ENCODE results near the gene GNAZ. TPM values are rescaled to one million over a fixed set of nuclear protein-coding genes. Genes with fewer than 3 reads are reported as not detected.

Gene GNAZ
- total RNA-seq, 4 donors from 2014 or later: 2.7 to 14.7 (median 7.8) TPM

- DNase-seq: no peak
- 78% methylated on average over 7 of the region's 7 CpGs; no CpG with 5 or more reads in 1 of the 2 donors for WGBS, 2 donors (ENCODE audit: low coverage in 1 of 2)
- Histone ChIP-seq H3K27ac (no peak overlapping the region), H3K4me3 (no peak overlapping the region), H3K27me3 (no peaks in the 10 kb centered on the region), H3K4me1 (peaks cover 11 to 15% (median 13%) of the 10 kb centered on the region in 4 donors), H3K9me3 (no peaks in the 10 kb centered on the region), H3K36me3 (no peaks in the 10 kb centered on the region)
- no peak for TF ChIP-seq EP300 (IDR thresholded peaks at IDR 0.05; ENCODE audit: low read depth)
- no peak for TF ChIP-seq POLR2AphosphoS5 (IDR thresholded peaks at IDR 0.05)
- no peak for TF ChIP-seq POLR2A (IDR thresholded peaks at IDR 0.05)
- TF ChIP-seq CTCF (IDR thresholded peaks at IDR 0.05): no peak
- in situ Hi-C loops (cut with MboI; ENCODE audit: low pct_ligation_motif_present in 1 of 4, low pct_unique_long_range_greater_than_20kb in 1 of 4, low sequenced_read_pairs in 3 of 4): no loop called here
- intact Hi-C loops (cut with DNase I; ENCODE audit: low total_unique reads): no loop called here
Measured at GRCh38 chr22:23100124-23100801, 29.9 kb downstream of the GNAZ start.

GRCh38 chr22:23101524-23101923 lies 31.2 kb downstream of the GNAZ start:
- Histone ChIP-seq H3K36me3 (no peaks in the 10 kb centered on the region), H3K9me3 (no peaks in the 10 kb centered on the region), H3K4me3 (no peak overlapping the region), H3K27ac (no peak overlapping the region), H3K27me3 (no peaks in the 10 kb centered on the region), H3K4me1 (peaks cover 11 to 15% (median 13%) of the 10 kb centered on the region in 4 donors)
- TF ChIP-seq CTCF (IDR thresholded peaks at IDR 0.05) (no peak), POLR2A (IDR thresholded peaks at IDR 0.05) (no peak), EP300 (IDR thresholded peaks at IDR 0.05; ENCODE audit: low read depth) (no peak), POLR2AphosphoS5 (IDR thresholded peaks at IDR 0.05) (no peak)
- intact Hi-C loops (cut with DNase I; ENCODE audit: low total_unique reads) (no loop called here), in situ Hi-C loops (cut with MboI; ENCODE audit: low pct_ligation_motif_present in 1 of 4, low pct_unique_long_range_greater_than_20kb in 1 of 4, low sequenced_read_pairs in 3 of 4) (no loop called here)
- no peak for DNase-seq
- 88% methylated on average over 2 of the region's 3 CpGs; no CpG with 5 or more reads in 1 of the 2 donors for WGBS, 2 donors (ENCODE audit: low coverage in 1 of 2)

GRCh38 chr22:23102002-23102655 lies 31.8 kb downstream of the GNAZ start:
- in situ Hi-C loops (cut with MboI; ENCODE audit: low pct_ligation_motif_present in 1 of 4, low pct_unique_long_range_greater_than_20kb in 1 of 4, low sequenced_read_pairs in 3 of 4): no loop called here
- Histone ChIP-seq H3K27me3 (no peaks in the 10 kb centered on the region), H3K36me3 (no peaks in the 10 kb centered on the region), H3K4me1 (peaks cover 11 to 15% (median 13%) of the 10 kb centered on the region in 4 donors), H3K27ac (no peak overlapping the region), H3K9me3 (no peaks in the 10 kb centered on the region), H3K4me3 (no peak overlapping the region)
- 92% methylated on average over 10 of the region's 10 CpGs; no CpG with 5 or more reads in 1 of the 2 donors for WGBS, 2 donors (ENCODE audit: low coverage in 1 of 2)
- DNase-seq: no peak
- intact Hi-C loops (cut with DNase I; ENCODE audit: low total_unique reads): no loop called here
- TF ChIP-seq EP300 (IDR thresholded peaks at IDR 0.05; ENCODE audit: low read depth) (no peak), CTCF (IDR thresholded peaks at IDR 0.05) (no peak), POLR2A (IDR thresholded peaks at IDR 0.05) (no peak), POLR2AphosphoS5 (IDR thresholded peaks at IDR 0.05) (no peak)

GRCh38 chr22:23102776-23103175 lies 32.5 kb downstream of the GNAZ start:
- WGBS, 2 donors (ENCODE audit: low coverage in 1 of 2): 98% methylated on average over 3 of the region's 3 CpGs; no CpG with 5 or more reads in 1 of the 2 donors
- Histone ChIP-seq H3K27me3 (no peaks in the 10 kb centered on the region), H3K9me3 (no peaks in the 10 kb centered on the region), H3K4me3 (no peak overlapping the region), H3K36me3 (no peaks in the 10 kb centered on the region), H3K27ac (no peak overlapping the region), H3K4me1 (peaks cover 11 to 15% (median 13%) of the 10 kb centered on the region in 4 donors)
- no peak for TF ChIP-seq EP300 (IDR thresholded peaks at IDR 0.05; ENCODE audit: low read depth)
- intact Hi-C loops (cut with DNase I; ENCODE audit: low total_unique reads): loop anchor here (1.0 kb wide), 1 partner anchor 38 kb away; no protein-coding TSS in a partner anchor
- DNase-seq: no peak
- in situ Hi-C loops (cut with MboI; ENCODE audit: low pct_ligation_motif_present in 1 of 4, low pct_unique_long_range_greater_than_20kb in 1 of 4, low sequenced_read_pairs in 3 of 4): no loop called here

Measured in transverse colon (tissue), 4 donors.